Neuronal stem cell (in vitro differentiated cells): ENCODE data around the gene PAK4.

Experiments
- DNase-seq: peaks from one replicate; pipeline ENCODE4 v3.0.0-alpha.2; 2013; ENCODE audit warnings: low spot score
- H2AFZ ChIP-seq: one replicate; pipeline ENCODE4 v1.6.1; 2013; ENCODE audit warnings: mild to moderate bottlenecking, low read length, inconsistent platforms
- H2AK5ac ChIP-seq: 2 replicates; pipeline ENCODE4 v1.6.1; 2013; ENCODE audit warnings: low read depth, mild to moderate bottlenecking, inconsistent platforms, low read length, moderate library complexity, mixed read lengths
- H2BK120ac ChIP-seq: 2 replicates; pipeline ENCODE4 v1.6.1; 2013; ENCODE audit warnings: low read depth, mild to moderate bottlenecking, inconsistent platforms, low read length, moderate library complexity, mixed read lengths
- H2BK12ac ChIP-seq: one replicate; pipeline ENCODE4 v1.6.1; 2013; ENCODE audit warnings: low read length, inconsistent platforms
- H2BK15ac ChIP-seq: 2 replicates; pipeline ENCODE4 v1.6.1; 2013; ENCODE audit warnings: mild to moderate bottlenecking, low read length, inconsistent platforms, mixed read lengths
- H2BK5ac ChIP-seq: one replicate; pipeline ENCODE4 v1.6.1; 2013; ENCODE audit warnings: inconsistent platforms, mild to moderate bottlenecking, low read length, moderate library complexity
- H3K14ac ChIP-seq: one replicate; pipeline ENCODE4 v1.6.1; 2013; ENCODE audit warnings: low read length, inconsistent platforms
- H3K18ac ChIP-seq: 2 replicates; pipeline ENCODE4 v1.6.1; 2013; ENCODE audit warnings: low read length, inconsistent platforms
- H3K23ac ChIP-seq: 2 replicates; pipeline ENCODE4 v1.6.1; 2013; ENCODE audit warnings: low read depth, mild to moderate bottlenecking, mixed read lengths, low read length, inconsistent platforms; ENCODE audit not compliant: poor library complexity
- H3K27ac ChIP-seq: replicated peaks from 3 replicates; pipeline ENCODE4 v1.5.1; 2013; ENCODE audit warnings: low read length, inconsistent platforms
- H3K27me3 ChIP-seq, 3 experiments: 2 replicates each; pipeline ENCODE4 v1.6.1; 2013; ENCODE audit warnings: low read length in 3 of 3, mild to moderate bottlenecking in 2 of 3, inconsistent platforms in 1 of 3, low read depth in 1 of 3, mixed read lengths in 1 of 3, moderate library complexity in 1 of 3; ENCODE audit not compliant: control insufficient read depth in 3 of 3, insufficient read depth in 3 of 3
- H3K36me3 ChIP-seq, 2 donors: replicated peaks in 1 of 2; 2 replicates each; pipeline ENCODE4 v1.6.1; 2013; ENCODE audit warnings: low read length in 2 of 2; ENCODE audit not compliant: control insufficient read depth in 2 of 2, insufficient read depth in 2 of 2
- H3K4ac ChIP-seq: 2 replicates; pipeline ENCODE4 v1.6.1; 2013; ENCODE audit warnings: inconsistent platforms, mild to moderate bottlenecking, low read length, moderate library complexity
- H3K4me1 ChIP-seq, 2 donors: 1 replicate in 1 of 2; 2 replicates in 1 of 2; pipeline ENCODE4 v1.6.1; 2013; ENCODE audit warnings: low read length in 2 of 2, low read depth in 1 of 2; ENCODE audit not compliant: control insufficient read depth in 2 of 2, insufficient read depth in 1 of 2
- H3K4me2 ChIP-seq: one replicate; pipeline ENCODE4 v1.6.1; 2013; ENCODE audit warnings: mild to moderate bottlenecking, low read length, inconsistent platforms; ENCODE audit not compliant: insufficient read depth, poor library complexity, severe bottlenecking
- H3K4me3 ChIP-seq, 2 donors: 2 replicates each; pipeline ENCODE4 v1.5.1; 2013; ENCODE audit warnings: low read length in 2 of 2, mild to moderate bottlenecking in 2 of 2, inconsistent platforms in 1 of 2, moderate library complexity in 1 of 2
- H3K79me1 ChIP-seq: one replicate; pipeline ENCODE4 v1.6.1; 2013; ENCODE audit warnings: low read depth, mild to moderate bottlenecking, inconsistent platforms, low read length, moderate library complexity
- H3K9ac ChIP-seq: one replicate; pipeline ENCODE4 v1.6.1; 2013; ENCODE audit warnings: mild to moderate bottlenecking, low read depth, low read length, inconsistent platforms; ENCODE audit not compliant: poor library complexity
- H3K9me3 ChIP-seq, 2 donors: replicated peaks in 1 of 2; 2 replicates each; pipeline versions ENCODE3 to v1.6.1; 2013; ENCODE audit warnings: low read length in 2 of 2, mild to moderate bottlenecking in 2 of 2, inconsistent platforms in 1 of 2, low read depth in 1 of 2, mixed read lengths in 1 of 2, moderate library complexity in 1 of 2; ENCODE audit not compliant: control insufficient read depth in 2 of 2, insufficient read depth in 1 of 2
- H4K8ac ChIP-seq: one replicate; pipeline ENCODE4 v1.6.1; 2013; ENCODE audit warnings: low read depth, mild to moderate bottlenecking, inconsistent platforms, low read length, moderate library complexity
- H4K91ac ChIP-seq: one replicate; pipeline ENCODE4 v1.6.1; 2013; ENCODE audit warnings: low read length, low read depth, mild to moderate bottlenecking, inconsistent platforms; ENCODE audit not compliant: poor library complexity
- WGBS, 2 donors: extraction: QIAGEN DNeasy Blood & Tissue Kit; methylation state at CpG; one replicate each; pipeline ENCODE4 v1.1.7; 2013; ENCODE audit warnings: missing lambda C conversion rate in 2 of 2, mixed read lengths in 1 of 2; ENCODE audit not compliant: insufficient read length in 2 of 2, insufficient replicate concordance in 1 of 2; ENCODE audit errors: extremely low coverage in 2 of 2; 5-methylcytosine and 5-hydroxymethylcytosine counted together

PAK4 gene

DNA sequence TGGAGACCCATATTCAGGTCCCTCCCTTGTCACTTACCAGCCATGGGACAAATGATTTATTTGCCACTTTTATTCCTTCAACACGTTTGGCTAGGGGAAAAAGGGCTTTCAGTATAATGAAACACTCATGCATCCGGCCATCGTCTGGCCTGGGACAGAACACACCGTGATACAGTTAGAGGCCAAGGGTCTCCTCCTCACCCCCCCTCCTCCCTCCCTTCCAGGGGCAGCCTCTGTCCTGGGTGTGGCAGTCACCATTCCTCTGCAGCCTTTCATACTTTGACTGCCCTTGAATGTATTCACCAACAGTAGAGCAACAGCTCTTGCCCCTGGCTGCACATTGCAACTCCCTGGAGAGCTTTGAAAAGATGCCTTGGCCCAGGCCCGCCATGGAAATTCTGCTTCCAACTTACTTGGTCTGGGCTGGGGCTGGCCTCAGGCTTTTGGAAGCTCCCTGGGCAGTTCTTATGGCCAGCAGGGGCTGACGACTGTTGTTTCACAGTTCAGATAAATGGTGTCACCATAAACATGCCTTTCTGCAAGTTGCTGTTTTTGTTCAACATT is 3.0 kb downstream of the PAK4 start:
- WGBS, 2 donors = no CpG with 5 or more reads among the region's 6 CpGs
- peaks cover 14% of the 10 kb centered on the region for H3K79me1 ChIP-seq
- no peak overlapping the region for H2BK5ac ChIP-seq
- H3K27ac ChIP-seq = no peak overlapping the region
- H3K23ac ChIP-seq = peak overlapping the region; percentile 25
- no peaks in the 10 kb centered on the region for H3K36me3 ChIP-seq
- H2AFZ ChIP-seq = no peak overlapping the region
- H3K4me1 ChIP-seq = peaks cover 23 to 50% of the 10 kb centered on the region in 2 donors
- no peaks in the 10 kb centered on the region for H3K27me3 ChIP-seq
- no peak overlapping the region for H2BK15ac ChIP-seq
- H2BK120ac ChIP-seq = no peak overlapping the region
- no peak overlapping the region for H3K4me3 ChIP-seq
- no peak overlapping the region for H4K8ac ChIP-seq
- H3K9ac ChIP-seq = no peak overlapping the region
- no peak for DNase-seq
- no peak overlapping the region for H2BK12ac ChIP-seq
- H3K4me2 ChIP-seq = no peak overlapping the region
- no peak overlapping the region for H3K18ac ChIP-seq
- H3K9me3 ChIP-seq = no peaks in the 10 kb centered on the region
- no peak overlapping the region for H4K91ac ChIP-seq
- H2AK5ac ChIP-seq = no peak overlapping the region
- H3K4ac ChIP-seq = no peak overlapping the region
- no peak overlapping the region for H3K14ac ChIP-seq

DNA sequence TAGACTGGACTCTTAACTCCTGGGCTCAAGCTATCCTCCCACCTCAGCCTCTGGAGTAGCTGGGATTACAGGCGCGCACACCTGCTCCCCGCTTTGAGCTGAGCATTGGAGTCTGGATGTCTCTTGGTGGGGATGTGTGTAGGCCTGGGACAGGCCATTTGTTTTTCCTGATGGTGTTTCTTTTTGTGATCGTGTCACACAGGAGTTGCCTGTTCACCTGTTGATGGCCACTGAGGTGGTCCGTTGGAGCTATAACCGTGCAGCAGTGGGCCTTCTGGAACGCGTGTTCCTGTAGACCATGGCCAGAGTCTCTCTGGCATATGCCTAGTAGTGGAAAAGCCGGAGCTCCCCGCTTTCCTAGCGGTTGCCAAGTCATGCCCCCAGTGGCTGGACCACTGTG is 3.5 kb downstream of the PAK4 start:
- Histone ChIP-seq H3K4me2 (no peak overlapping the region), H3K4ac (no peak overlapping the region), H3K18ac (no peak overlapping the region), H3K27me3 (no peaks in the 10 kb centered on the region), H2BK12ac (no peak overlapping the region), H3K4me3 (no peak overlapping the region), H2AFZ (no peak overlapping the region), H3K23ac (no peak overlapping the region), H3K79me1 (peaks cover 14% of the 10 kb centered on the region), H4K91ac (no peak overlapping the region), H2BK120ac (no peak overlapping the region), H4K8ac (no peak overlapping the region), H3K27ac (no peak overlapping the region), H3K36me3 (no peaks in the 10 kb centered on the region), H2BK15ac (no peak overlapping the region), H3K9me3 (no peaks in the 10 kb centered on the region), H3K9ac (no peak overlapping the region), H3K4me1 (peaks cover 26 to 50% of the 10 kb centered on the region in 2 donors), H2AK5ac (no peak overlapping the region), H2BK5ac (no peak overlapping the region), H3K14ac (no peak overlapping the region)
- no peak for DNase-seq
- no CpG with 5 or more reads among the region's 11 CpGs for whole genome bisulfite sequencing, 2 donors

DNA sequence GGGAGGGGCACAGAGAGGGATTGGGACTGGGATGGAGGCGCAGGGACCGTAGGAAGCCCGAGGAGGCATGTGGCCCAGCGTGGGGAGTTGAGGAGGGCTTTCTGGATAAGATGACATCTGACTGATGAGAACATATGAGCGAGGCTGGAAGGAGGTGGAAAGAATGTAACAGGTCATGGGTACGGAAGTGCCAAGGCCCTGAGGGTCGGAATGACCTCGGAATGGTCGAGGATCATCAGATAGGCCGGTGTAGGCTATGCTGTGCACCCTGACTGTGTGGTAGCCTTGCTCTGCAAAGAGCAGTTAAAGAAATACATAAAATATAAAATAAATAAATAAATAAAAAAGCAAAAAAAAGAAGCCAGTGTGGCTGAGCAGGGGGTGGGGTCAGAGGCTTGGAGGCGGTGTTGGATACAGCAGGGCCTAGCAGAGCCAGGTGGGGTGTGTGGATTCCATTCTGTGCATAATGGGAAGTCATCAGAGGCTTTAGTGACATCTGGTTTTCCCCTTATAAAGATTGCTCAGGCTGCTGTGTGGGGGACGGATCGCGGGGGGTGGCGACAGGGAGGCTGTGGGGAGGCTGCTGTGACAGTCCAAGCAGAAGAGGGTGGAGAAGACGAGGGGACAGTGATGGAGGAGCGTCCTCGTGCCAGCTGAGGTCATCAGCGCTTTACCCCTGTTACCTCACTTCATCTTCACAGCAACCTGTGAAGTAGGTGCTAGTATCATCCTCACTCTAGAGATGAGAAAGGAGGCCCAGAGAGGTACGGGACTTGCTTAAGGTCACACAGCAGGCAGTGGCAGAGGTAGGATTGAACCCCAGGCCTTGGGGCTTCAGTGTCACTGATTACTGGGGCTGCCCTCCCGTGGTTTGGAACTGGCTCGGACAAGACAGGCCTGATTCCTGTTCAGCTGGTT is 5.0 kb downstream of the PAK4 start:
- WGBS, 2 donors = no CpG with 5 or more reads among the region's 22 CpGs
- H3K27ac ChIP-seq = no peak overlapping the region
- no peaks in the 10 kb centered on the region for H3K9me3 ChIP-seq
- no peak overlapping the region for H2BK5ac ChIP-seq
- no peak overlapping the region for H3K18ac ChIP-seq
- H2AFZ ChIP-seq = no peak overlapping the region
- H4K91ac ChIP-seq = no peak overlapping the region
- no peak overlapping the region for H3K4me3 ChIP-seq
- H3K14ac ChIP-seq = no peak overlapping the region
- no peak overlapping the region for H4K8ac ChIP-seq
- no peak for DNase-seq
- peaks cover 14% of the 10 kb centered on the region for H3K79me1 ChIP-seq
- H3K4ac ChIP-seq = no peak overlapping the region
- no peak overlapping the region for H2BK120ac ChIP-seq
- H2AK5ac ChIP-seq = no peak overlapping the region
- no peaks in the 10 kb centered on the region for H3K27me3 ChIP-seq
- H3K36me3 ChIP-seq = no peaks in the 10 kb centered on the region
- no peak overlapping the region for H3K23ac ChIP-seq
- H2BK15ac ChIP-seq = no peak overlapping the region
- H3K4me1 ChIP-seq = peaks cover 24 to 46% of the 10 kb centered on the region in 2 donors
- H3K4me2 ChIP-seq = no peak overlapping the region
- no peak overlapping the region for H2BK12ac ChIP-seq
- no peak overlapping the region for H3K9ac ChIP-seq

DNA sequence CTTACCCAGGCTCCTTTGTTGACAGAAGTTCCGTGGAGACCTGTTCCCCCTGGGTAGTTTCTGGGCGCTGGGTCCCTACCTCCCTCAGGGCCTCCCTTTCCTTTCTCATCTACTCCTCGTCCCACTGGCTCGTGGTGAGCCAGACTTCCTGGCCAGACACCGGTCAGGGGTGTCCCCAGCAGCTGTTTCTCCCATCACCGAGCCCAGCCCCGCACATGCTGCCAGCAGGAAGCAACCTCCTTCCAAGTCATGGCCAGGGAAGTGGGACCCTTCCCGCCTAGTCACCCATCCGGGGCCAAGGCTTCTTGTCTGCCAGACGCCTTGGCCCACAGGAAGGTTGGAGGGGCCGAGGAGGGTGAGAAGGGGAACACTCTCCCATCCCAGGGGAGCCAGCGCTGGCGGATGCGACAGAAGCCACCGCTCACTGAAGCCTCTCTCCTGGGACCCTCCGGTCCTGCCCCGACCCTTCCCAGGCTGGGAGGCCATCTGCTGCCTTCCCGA is 5.7 kb downstream of the PAK4 start:
- Histone ChIP-seq H3K4me3 (no peak overlapping the region), H3K14ac (no peak overlapping the region), H4K8ac (no peak overlapping the region), H3K4me1 (peaks cover 24 to 44% of the 10 kb centered on the region in 2 donors), H3K18ac (peak overlapping the region; percentile 70), H2AFZ (no peak overlapping the region), H3K9me3 (no peaks in the 10 kb centered on the region), H2BK120ac (no peak overlapping the region), H3K23ac (peak overlapping the region; percentile 23), H3K9ac (peak overlapping the region; percentile 77), H3K27me3 (no peaks in the 10 kb centered on the region), H2AK5ac (peak overlapping the region; percentile 21), H3K79me1 (peaks cover 17% of the 10 kb centered on the region), H2BK15ac (no peak overlapping the region), H3K27ac (no peak overlapping the region), H3K4me2 (no peak overlapping the region), H2BK5ac (peak overlapping the region; percentile 76), H3K4ac (no peak overlapping the region), H3K36me3 (no peaks in the 10 kb centered on the region), H4K91ac (no peak overlapping the region), H2BK12ac (no peak overlapping the region)
- DNase-seq = no peak
- no CpG with 5 or more reads among the region's 18 CpGs for WGBS, 2 donors
